Measurements from ENCODE around the gene PCNX3.
"Not testable (repeated sequence)": the region's sequence is repeated elsewhere in the genome, so short reads cannot be mapped to it uniquely, and the experiment has no call there.

PCNX3 gene

GRCh38 chr11:65623177-65623576 lies 7.6 kb downstream of the PCNX3 start:
- no peak for DNase-seq

DNA sequence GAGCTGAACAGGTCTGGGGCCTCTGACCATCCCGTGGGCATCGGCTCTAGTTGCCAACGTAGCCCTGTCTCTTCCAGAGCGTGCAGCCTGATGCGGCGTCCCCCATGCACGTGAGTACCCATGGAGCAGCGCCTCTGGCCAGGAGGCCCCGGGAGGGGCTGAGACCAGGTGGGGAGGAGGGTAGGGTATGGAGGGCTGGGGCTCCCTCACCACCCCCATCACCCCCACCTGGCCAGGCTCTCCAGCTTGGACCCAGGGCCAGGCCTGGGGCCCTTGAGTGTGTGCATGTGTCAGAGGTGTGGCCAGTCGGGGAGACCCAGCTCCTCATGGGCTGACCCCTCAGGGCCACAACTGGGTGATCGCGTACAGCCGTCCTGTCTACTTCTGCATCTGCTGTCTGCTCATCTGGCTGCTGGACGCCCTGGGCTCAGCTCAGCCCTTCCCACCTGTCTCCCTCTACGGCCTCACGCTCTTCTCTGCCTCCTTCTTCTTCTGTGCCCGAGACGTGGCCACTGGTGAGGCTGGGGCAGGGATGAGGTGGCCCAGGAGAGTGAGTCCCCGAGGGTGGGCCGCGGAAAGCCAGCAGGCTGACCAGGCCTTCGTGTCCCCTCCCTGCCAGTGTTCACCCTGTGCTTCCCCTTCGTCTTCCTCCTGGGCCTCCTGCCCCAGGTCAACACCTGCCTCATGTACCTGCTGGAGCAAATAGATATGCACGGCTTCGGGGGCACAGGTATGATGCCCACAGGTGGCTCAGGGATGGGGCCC lies 8.5 kb downstream of the PCNX3 start:
- DNase-seq, result no peak

GRCh38 chr11:65624931-65625627 lies 9.5 kb downstream of the PCNX3 start:
- DNase-seq, result no peak

DNA sequence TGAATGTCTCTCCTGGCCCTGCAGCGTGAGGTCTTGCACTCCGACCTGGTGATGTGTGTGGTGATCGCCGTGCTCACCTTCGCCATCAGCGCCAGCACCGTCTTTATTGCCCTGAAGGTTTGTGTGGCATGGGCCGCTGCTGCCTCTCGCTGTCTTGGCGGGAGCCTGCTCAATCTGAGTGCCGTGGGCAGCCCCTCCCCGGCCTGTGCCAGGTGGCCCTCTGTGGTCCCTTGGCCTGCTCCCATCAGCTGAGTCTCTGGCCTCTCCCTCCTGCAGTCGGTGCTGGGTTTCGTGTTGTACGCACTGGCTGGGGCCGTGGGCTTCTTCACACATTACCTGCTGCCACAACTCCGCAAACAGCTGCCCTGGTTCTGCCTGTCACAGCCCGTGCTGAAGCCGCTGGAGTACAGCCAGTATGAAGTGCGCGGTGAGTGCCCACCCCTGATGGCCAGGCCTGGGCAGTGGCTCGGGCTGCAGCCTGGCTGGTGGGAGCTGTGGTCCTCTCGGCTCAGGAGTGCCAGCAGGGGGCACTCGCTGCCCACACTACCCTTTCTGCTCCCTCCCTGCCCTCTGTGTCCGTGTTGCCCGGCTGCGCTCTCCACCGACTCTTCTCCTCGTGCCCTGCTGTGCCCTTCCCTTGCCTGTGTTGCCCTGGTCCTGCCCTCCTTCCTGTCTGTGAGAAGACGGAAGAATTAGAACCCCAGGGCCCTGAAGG lies 10.2 kb downstream of the PCNX3 start:
- no peak for DNase-seq

DNA sequence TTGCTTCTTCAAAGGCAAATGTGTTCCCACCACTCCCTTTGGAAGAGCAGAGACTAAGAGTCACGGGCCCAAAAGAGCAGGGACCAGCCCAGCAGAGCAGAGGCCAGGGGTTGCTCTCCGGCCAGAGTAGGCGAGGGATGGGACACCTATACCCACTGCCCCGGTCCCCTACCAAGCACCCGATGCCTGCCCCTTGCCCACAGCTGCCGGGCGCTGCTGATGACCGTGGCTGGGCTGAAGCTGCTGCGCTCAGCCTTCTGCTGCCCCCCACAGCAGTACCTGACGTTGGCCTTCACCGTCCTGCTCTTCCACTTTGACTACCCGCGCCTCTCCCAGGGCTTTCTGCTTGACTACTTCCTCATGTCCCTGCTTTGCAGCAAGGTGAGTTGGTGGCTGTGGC lies 11.6 kb downstream of the PCNX3 start:
- DNase-seq, result no peak

DNA sequence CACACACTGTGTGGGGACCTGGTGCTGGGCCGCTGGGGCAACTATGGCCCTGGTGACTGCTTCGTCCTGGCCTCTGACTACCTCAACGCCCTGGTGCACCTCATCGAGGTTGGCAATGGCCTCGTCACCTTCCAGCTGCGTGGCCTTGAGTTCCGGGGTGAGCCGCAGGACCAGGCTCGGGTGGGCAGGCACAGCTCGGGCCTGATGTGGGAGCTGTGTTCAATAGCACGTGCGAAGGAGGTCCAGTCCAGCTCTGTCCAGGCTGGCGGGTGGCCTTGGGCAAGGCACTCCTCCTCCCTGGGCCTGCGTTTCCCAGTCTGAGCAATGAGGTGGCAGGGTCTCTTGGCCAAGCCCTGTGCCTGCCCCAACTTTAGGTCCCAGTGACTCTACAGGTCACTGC lies 14.0 kb downstream of the PCNX3 start:
- no peak for DNase-seq

DNA sequence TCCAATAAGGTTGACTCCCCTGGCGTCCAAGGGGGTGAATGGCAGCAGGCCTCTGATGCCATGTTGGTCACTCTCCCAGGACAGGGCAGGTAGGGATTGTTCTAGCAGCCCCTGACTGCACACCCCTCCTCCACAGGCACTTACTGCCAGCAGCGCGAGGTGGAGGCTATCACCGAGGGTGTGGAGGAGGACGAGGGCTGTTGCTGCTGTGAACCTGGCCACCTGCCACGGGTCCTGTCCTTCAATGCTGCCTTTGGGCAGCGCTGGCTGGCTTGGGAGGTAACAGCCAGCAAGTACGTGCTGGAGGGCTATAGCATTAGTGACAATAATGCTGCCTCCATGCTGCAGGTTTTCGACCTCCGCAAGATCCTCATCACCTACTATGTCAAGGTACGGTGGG lies 14.6 kb downstream of the PCNX3 start:
- DNase-seq, result no peak

GRCh38 chr11:65633390-65634108 lies 18.0 kb downstream of the PCNX3 start:
- no peak for DNase-seq

- DNase-seq, result no peak
Observed at GRCh38 chr11:65634109-65634436, 18.5 kb downstream of the PCNX3 start.

GRCh38 chr11:65634440-65634839 lies 18.9 kb downstream of the PCNX3 start:
- DNase-seq, result no peak

- DNase-seq, result no peak
Observed at GRCh38 chr11:65634905-65635731, 19.5 kb downstream of the PCNX3 start.

GRCh38 chr11:65636108-65637031 lies 20.8 kb downstream of the PCNX3 start:
- DNase-seq, result no peak

DNA sequence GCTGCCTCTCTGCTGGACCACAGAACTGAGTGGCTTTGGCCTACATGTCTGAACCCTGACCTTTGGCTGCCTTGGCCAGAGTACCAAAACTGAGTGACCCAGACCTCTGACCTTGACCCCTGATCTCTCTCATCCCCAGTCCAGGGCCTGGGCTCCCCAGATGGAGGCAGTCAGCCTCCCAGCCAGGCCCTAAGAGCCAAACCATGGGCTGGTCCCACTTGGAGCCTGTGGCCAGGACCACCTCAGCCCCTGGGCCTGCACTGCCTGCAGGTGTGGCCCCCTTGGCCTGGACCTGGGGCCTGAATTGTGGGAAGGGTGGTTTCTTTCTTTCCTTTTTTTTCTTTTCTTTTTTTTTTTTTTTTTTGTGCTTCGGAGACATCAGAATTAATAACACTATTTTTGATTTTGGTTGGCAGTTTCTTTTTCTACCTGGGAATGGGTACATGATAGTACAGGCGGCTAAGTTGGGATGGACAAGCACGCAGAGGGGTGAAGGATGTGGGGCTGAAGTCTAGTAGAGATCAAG lies 21.5 kb downstream of the PCNX3 start:
- no peak for DNase-seq

GRCh38 chr11:65637794-65638419 lies 22.3 kb downstream of the PCNX3 start, which contains the start of gene SIPA1:
TSS of gene SIPA1 (plus strand) at chr11:65638101. CDS start at chr11:65640922, 2,821 bp downstream.
- no peak for DNase-seq

- DNase-seq, result not testable (repeated sequence)
Observed at GRCh38 chr11:65639228-65639597, 23.6 kb downstream of the PCNX3 start.

GRCh38 chr11:65639623-65640482 lies 24.3 kb downstream of the PCNX3 start:
- DNase-seq, result no peak

DNA sequence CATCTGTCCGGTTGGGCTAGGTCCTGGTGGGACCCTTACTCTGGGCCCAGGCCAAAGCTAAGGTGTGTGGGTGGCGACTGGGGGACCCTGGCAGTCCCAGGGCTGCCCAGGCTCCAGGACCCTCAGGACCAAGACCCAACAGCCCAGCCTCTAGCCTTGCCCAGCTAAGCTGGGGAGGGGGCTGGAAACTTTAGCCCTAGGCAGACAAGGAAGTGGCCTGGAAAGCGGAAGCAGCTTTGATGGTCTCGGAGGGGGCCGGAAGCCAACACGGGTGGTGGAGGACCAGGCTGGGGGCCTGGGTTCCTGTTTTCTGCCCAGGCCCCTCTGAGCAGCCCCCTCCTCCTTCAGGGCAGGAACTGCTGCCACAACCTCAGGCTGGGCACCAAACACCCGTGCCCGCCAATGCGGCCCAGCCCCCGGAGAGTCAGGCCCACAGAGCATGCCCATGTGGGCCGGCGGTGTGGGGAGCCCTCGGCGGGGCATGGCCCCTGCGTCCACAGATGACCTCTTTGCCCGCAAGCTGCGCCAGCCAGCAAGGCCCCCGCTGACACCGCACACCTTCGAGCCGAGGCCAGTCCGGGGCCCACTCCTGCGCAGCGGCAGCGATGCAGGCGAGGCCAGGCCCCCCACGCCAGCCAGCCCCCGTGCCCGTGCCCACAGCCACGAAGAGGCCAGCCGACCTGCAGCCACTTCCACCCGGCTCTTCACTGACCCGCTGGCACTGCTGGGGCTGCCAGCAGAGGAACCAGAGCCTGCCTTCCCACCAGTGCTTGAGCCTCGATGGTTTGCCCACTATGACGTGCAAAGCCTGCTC lies 25.1 kb downstream of the PCNX3 start:
- DNase-seq, result no peak

- no peak for DNase-seq
Observed at GRCh38 chr11:65641297-65642013, 25.9 kb downstream of the PCNX3 start.
